ENCODE data around the gene EPC1. TPM values are rescaled to one million over a fixed set of nuclear protein-coding genes. Genes with fewer than 3 reads are reported as not detected.
A peak's percentile ranks its signal among the peaks of the same experiment; 100 is the strongest.
"Not testable (repeated sequence)": the region's sequence is repeated elsewhere in the genome, so short reads cannot be mapped to it uniquely, and the experiment has no call there.

Gene EPC1
- polyA plus RNA-seq, 1 of the 3 experiments (the other 2 are of a cell fraction): 21.8 TPM

DNA sequence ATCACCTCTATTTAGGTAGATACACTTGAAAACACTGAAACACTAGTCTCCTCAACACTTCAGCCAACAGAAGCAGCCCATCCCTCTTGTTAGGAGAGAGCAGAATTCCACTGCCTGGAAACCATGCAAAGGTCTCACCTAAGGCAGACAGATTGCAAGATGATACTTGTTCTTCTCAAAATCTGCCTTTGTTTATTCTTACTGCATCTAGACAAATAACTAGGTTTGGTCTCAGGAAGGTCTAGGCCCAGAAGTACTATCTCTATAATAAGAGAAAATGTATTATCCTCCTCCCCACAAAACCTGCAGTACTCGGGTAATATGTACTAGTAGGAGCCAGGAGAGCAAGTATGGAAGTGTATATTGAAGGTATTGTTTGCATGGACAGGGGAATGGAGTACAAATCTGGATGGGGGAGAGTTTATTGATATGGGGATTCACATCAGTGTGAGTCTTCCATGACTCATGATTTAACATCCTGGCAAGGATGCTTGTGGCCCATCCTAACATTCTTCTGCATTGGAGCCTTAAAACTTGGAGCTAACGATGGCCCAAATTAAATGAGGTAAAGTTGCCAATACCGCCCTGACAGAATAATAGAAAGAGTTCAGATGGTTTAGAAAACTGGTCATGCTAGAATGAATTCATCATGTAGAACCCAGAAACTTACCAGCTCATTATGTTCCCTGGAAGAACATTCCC, 109.2 kb downstream of the EPC1 start:
- ChIA-PET CTCF (no interaction called here), POLR2A (no interaction called here)
- Histone ChIP-seq H4K20me1 (ENCODE audit: insufficient read depth) (no peaks in the 10 kb centered on the region), H3K4me1 (ENCODE audit: control insufficient read depth in 1 of 2, insufficient read depth in 2 of 2, low read depth in 1 of 2, low read length in 1 of 2) (0 out of 4 replicates have a peak, but pooled peaks cover 0 to 4% of the 10 kb centered on the region in 2 experiments), H3K27me3 (ENCODE audit: insufficient read depth) (no peaks in the 10 kb centered on the region), H3K9ac (no peak overlapping the region), H3K9me2 (no peaks in the 10 kb centered on the region), H3K79me2 (ENCODE audit: insufficient read depth) (no peaks in the 10 kb centered on the region), H3K9me3 (no peaks in the 10 kb centered on the region), H3F3A (replicated peaks; ENCODE audit: insufficient read depth) (peaks cover 23% of the 10 kb centered on the region), H2AFZ (ENCODE audit: low read depth) (no peak overlapping the region), H3K36me3 (replicated peaks in 1 of 2; ENCODE audit: control insufficient read depth in 1 of 2, insufficient read depth in 2 of 2, low read length in 1 of 2) (no peaks in the 10 kb centered on the region), H3K4me2 (no peak overlapping the region), H3K27ac (ENCODE audit: low read depth in 2 of 2, low read length in 1 of 2) (peak overlapping the region in 1 of 2 experiments; percentile 31; a peak in 2 of 4 replicates), H3K4me3 (ENCODE audit: low read depth in 2 of 2, low read length in 1 of 2) (no peak overlapping the region)
- DNase-seq: no peak
- TF ChIP-seq SMC3 (IDR thresholded peaks at IDR 0.05; ENCODE audit: low read depth, low read length) (no peak), TEAD4 (IDR thresholded peaks at IDR 0.05; ENCODE audit: borderline replicate concordance, insufficient read depth) (peak; percentile 63; the same call in 1 of the 2 replicates), JUND (IDR thresholded peaks at IDR 0.05) (peak; percentile 59), TCF12 (IDR thresholded peaks at IDR 0.05) (peak; percentile 60; the same call in 1 of the 2 replicates), EP300 (IDR thresholded peaks at IDR 0.05; ENCODE audit: borderline replicate concordance in 1 of 2, low read depth in 1 of 2, low read length in 1 of 2) (peak in 1 of 2 experiments; percentile 44; a peak in 1 of 4 replicates), NFIC (IDR thresholded peaks at IDR 0.05; ENCODE audit: borderline replicate concordance) (peak; percentile 75), FOSL2 (IDR thresholded peaks at IDR 0.05; ENCODE audit: borderline replicate concordance, low read depth) (peak; percentile 77; the same call in 1 of the 2 replicates)
- TF ChIP-seq, protein P1, sequence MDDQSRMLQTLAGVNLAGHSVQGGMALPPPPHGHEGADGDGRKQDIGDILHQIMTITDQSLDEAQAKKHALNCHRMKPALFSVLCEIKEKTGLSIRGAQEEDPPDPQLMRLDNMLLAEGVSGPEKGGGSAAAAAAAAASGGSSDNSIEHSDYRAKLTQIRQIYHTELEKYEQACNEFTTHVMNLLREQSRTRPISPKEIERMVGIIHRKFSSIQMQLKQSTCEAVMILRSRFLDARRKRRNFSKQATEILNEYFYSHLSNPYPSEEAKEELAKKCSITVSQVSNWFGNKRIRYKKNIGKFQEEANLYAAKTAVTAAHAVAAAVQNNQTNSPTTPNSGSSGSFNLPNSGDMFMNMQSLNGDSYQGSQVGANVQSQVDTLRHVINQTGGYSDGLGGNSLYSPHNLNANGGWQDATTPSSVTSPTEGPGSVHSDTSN (IDR thresholded peaks at IDR 0.05): peak; percentile 43; the same call in 1 of the 2 replicates
- TF ChIP-seq, protein P2, sequence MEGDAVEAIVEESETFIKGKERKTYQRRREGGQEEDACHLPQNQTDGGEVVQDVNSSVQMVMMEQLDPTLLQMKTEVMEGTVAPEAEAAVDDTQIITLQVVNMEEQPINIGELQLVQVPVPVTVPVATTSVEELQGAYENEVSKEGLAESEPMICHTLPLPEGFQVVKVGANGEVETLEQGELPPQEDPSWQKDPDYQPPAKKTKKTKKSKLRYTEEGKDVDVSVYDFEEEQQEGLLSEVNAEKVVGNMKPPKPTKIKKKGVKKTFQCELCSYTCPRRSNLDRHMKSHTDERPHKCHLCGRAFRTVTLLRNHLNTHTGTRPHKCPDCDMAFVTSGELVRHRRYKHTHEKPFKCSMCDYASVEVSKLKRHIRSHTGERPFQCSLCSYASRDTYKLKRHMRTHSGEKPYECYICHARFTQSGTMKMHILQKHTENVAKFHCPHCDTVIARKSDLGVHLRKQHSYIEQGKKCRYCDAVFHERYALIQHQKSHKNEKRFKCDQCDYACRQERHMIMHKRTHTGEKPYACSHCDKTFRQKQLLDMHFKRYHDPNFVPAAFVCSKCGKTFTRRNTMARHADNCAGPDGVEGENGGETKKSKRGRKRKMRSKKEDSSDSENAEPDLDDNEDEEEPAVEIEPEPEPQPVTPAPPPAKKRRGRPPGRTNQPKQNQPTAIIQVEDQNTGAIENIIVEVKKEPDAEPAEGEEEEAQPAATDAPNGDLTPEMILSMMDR (IDR thresholded peaks at IDR 0.05): no peak
- TF ChIP-seq, protein P3, sequence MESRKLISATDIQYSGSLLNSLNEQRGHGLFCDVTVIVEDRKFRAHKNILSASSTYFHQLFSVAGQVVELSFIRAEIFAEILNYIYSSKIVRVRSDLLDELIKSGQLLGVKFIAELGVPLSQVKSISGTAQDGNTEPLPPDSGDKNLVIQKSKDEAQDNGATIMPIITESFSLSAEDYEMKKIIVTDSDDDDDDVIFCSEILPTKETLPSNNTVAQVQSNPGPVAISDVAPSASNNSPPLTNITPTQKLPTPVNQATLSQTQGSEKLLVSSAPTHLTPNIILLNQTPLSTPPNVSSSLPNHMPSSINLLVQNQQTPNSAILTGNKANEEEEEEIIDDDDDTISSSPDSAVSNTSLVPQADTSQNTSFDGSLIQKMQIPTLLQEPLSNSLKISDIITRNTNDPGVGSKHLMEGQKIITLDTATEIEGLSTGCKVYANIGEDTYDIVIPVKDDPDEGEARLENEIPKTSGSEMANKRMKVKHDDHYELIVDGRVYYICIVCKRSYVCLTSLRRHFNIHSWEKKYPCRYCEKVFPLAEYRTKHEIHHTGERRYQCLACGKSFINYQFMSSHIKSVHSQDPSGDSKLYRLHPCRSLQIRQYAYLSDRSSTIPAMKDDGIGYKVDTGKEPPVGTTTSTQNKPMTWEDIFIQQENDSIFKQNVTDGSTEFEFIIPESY (IDR thresholded peaks at IDR 0.05; ENCODE audit: borderline replicate concordance, low read depth): no peak
- WGBS (ENCODE audit: low lambda C conversion rate): 59% methylated on average over 3 of the region's 3 CpGs

DNA sequence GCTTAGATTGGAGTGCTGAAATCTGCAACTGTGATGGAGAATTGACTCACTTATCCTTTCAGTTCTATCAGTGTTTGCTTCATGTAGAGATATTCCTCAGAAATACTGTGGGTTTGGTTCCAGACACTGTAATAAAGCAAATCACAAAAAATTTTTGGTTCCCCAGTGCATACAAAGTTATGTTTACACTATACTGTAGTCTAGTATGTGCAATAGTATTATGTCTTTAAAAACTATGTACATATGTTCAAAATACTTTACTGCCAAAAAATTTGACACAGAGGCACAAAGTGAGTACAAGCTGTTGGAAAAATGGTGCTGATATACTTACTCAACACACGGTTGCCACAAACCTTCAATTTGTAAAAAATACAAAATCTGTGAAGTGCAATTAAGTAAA, 112.5 kb downstream of the EPC1 start:
- H3K27me3 ChIP-seq (ENCODE audit: insufficient read depth): no peaks in the 10 kb centered on the region
- H3K4me1 ChIP-seq (ENCODE audit: control insufficient read depth in 1 of 2, insufficient read depth in 2 of 2, low read depth in 1 of 2, low read length in 1 of 2): 0 out of 4 replicates have a peak, but pooled peaks cover 0 to 4% of the 10 kb centered on the region in 2 experiments
- no peak overlapping the region for H2AFZ ChIP-seq (ENCODE audit: low read depth)
- ChIA-PET POLR2A (no interaction called here), CTCF (no interaction called here)
- no peaks in the 10 kb centered on the region for H3K79me2 ChIP-seq (ENCODE audit: insufficient read depth)
- no peak overlapping the region for H3K4me3 ChIP-seq (ENCODE audit: low read depth in 2 of 2, low read length in 1 of 2)
- no peaks in the 10 kb centered on the region for H4K20me1 ChIP-seq (ENCODE audit: insufficient read depth)
- TF ChIP-seq MXI1 (IDR thresholded peaks at IDR 0.05; ENCODE audit: low read depth, low read length): no peak
- no peak for TF ChIP-seq EP300 (IDR thresholded peaks at IDR 0.05; ENCODE audit: borderline replicate concordance in 1 of 2, low read depth in 1 of 2, low read length in 1 of 2)
- H3K9ac ChIP-seq: no peak overlapping the region
- H3K27ac ChIP-seq (ENCODE audit: low read depth in 2 of 2, low read length in 1 of 2): no peak overlapping the region
- WGBS (ENCODE audit: low lambda C conversion rate): 90% methylated on average over 1 of the region's 1 CpG
- DNase-seq: no peak
- H3K4me2 ChIP-seq: no peak overlapping the region
- H3K9me3 ChIP-seq: no peaks in the 10 kb centered on the region
- no peaks in the 10 kb centered on the region for H3K36me3 ChIP-seq (replicated peaks in 1 of 2; ENCODE audit: control insufficient read depth in 1 of 2, insufficient read depth in 2 of 2, low read length in 1 of 2)
- H3K9me2 ChIP-seq: no peaks in the 10 kb centered on the region
- peaks cover 15% of the 10 kb centered on the region for H3F3A ChIP-seq (replicated peaks; ENCODE audit: insufficient read depth)

DNA sequence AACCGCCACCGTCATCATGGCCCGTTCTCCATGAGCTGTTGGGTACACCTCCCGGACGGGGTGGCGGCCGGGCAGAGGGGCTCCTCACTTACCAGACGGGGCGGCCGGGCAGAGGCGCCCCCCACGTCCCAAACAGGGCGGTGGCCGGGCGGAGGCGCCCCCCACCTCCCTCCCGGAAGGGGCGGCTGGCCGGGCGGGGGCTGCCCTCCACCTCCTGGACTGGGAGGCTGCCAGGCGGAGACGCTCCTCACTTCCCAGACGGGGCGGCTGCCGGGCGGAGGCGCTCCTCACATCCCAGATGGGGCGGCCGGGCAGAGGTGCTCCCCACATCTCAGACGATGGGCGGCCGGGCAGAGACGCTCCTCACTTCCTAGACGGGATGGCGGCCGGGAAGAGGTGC, 113.6 kb downstream of the EPC1 start:
- 94% methylated on average over 11 of the region's 36 CpGs for WGBS (ENCODE audit: low lambda C conversion rate)
- DNase-seq: not testable (repeated sequence)

More for the DNA sequence above, 113.6 kb downstream of the EPC1 start:
- H3K79me2 ChIP-seq (ENCODE audit: insufficient read depth); H3K9me3 ChIP-seq; H3K9me2 ChIP-seq; H3K27ac ChIP-seq (ENCODE audit: low read depth in 2 of 2, low read length in 1 of 2); POLR2A ChIA-PET; H3K4me2 ChIP-seq; H3K4me3 ChIP-seq (ENCODE audit: low read depth in 2 of 2, low read length in 1 of 2); CTCF ChIA-PET; H4K20me1 ChIP-seq (ENCODE audit: insufficient read depth); H3F3A ChIP-seq (replicated peaks; ENCODE audit: insufficient read depth); H3K4me1 ChIP-seq (ENCODE audit: control insufficient read depth in 1 of 2, insufficient read depth in 2 of 2, low read depth in 1 of 2, low read length in 1 of 2); H3K36me3 ChIP-seq (replicated peaks in 1 of 2; ENCODE audit: control insufficient read depth in 1 of 2, insufficient read depth in 2 of 2, low read length in 1 of 2); H3K9ac ChIP-seq; H3K27me3 ChIP-seq (ENCODE audit: insufficient read depth); H2AFZ ChIP-seq (ENCODE audit: low read depth): not testable (repeated sequence)

Data from SK-N-SH (cell line).